Measurements from ENCODE around the gene TNS3.

TNS3 gene

DNA sequence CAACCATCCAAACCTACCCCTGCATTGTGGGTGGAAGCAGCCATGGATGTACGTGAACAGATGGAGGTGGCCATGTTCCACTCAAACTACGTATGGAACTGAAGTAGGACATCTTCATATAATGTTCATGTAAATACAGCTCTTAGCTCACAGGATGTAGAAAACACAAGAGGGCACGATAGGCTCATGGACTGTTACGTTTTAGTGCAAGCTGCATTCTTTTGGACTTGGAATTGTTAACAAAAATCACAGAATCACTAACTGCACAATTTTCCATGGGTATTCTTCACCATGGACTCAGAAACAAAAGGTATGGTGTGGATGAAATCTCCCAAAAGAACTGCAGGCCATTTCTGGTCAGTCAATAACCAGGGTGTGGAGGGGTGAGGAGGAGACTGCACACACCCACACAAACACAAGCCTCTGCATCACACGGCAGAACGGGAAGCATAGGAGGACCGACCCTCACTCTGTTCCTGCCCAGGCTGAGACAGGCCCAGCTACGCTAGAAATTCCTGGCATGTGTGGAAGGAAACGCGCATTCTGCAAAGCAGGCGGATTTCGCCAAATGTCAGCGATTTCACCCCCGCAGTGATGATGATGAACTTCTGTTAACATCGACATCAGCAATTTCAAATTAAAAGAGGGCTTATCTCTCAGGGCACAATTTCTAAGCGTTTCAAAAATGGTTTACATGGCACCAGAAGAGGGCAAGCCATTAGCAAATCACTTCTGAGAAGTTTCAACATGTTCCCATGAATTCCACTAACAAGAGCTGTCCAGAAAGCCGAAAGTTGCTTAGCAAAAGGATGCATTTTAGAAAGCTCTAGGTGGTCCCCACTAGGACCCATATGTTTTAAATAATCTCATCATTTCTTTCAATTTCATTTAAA, 149.0 kb downstream of the TNS3 start:
- Histone ChIP-seq H3K4me3 (ENCODE audit: low read depth, low read length) (no peak overlapping the region), H3K79me2 (ENCODE audit: control insufficient read depth, insufficient read depth, low read length, unreplicated experiment) (no peaks in the 10 kb centered on the region), H3K4me1 (ENCODE audit: control insufficient read depth, insufficient read depth, low read length, unreplicated experiment) (no peaks in the 10 kb centered on the region), H3K27me3 (ENCODE audit: insufficient read depth, low read length) (no peaks in the 10 kb centered on the region), H3K36me3 (ENCODE audit: insufficient read depth, low read length) (peaks cover 10% of the 10 kb centered on the region), H2AFZ (ENCODE audit: low read length, unreplicated experiment) (no peak overlapping the region), H3K27ac (ENCODE audit: low read depth, low read length) (no peak overlapping the region)

DNA sequence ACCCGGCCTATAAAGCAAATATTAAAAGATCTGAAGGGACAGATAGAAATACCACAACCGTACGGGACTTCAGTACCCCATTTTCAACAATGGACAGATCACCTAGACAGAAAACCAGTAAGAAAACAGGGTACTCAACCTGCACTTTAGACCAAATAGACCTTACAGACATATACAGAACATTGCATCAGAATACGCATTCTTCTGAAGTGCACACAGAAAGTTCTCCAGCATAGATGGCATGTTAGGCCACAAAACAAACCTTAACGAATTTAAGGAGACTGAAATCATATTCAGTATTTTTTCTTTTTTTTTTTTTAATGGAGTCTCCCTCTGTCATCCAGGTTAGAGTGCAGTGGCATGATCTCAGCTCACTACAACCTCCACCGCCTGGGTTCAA, 151.5 kb downstream of the TNS3 start:
- peaks cover 11% of the 10 kb centered on the region for H3K36me3 ChIP-seq (ENCODE audit: insufficient read depth, low read length)
- no peak overlapping the region for H2AFZ ChIP-seq (ENCODE audit: low read length, unreplicated experiment)
- no peak overlapping the region for H3K4me3 ChIP-seq (ENCODE audit: low read depth, low read length)
- no peaks in the 10 kb centered on the region for H3K27me3 ChIP-seq (ENCODE audit: insufficient read depth, low read length)
- H3K79me2 ChIP-seq (ENCODE audit: control insufficient read depth, insufficient read depth, low read length, unreplicated experiment), result no peaks in the 10 kb centered on the region
- no peak overlapping the region for H3K27ac ChIP-seq (ENCODE audit: low read depth, low read length)
- H3K4me1 ChIP-seq (ENCODE audit: control insufficient read depth, insufficient read depth, low read length, unreplicated experiment), result no peaks in the 10 kb centered on the region

DNA sequence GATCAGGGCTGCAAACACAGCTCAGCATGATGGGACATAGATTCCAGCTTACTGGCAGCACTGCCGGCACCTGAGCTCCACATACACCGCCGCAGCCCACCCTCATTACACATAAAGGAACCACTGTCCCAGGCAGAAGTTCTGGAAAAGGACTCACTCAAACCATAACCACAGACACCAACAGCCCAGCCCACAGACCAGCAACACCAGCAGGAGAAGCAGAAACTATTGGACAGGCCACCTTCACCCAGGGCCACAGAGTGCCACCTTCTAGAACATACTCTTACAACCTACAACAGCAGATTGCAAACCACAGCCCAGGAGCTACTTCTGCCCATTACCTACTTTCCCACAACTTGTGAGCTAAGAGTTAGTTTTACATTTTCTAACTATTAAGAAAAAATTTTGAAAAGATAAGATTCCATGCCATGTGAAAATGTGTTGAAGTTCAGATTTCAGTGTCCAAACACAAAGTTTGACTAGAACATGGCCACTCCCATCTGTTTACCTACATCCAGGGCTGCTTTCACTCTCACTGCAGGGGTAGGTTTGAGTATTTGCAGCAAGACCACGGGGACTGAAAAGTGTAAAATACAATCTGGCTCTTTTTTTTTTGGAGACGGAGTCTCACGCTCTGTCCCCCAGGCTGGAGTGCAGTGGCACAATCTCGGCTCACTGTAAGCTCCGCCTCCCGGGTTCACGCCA, 153.0 kb downstream of the TNS3 start:
- H3K36me3 ChIP-seq (ENCODE audit: insufficient read depth, low read length), result peaks cover 11% of the 10 kb centered on the region
- H3K27ac ChIP-seq (ENCODE audit: low read depth, low read length), result no peak overlapping the region
- no peak overlapping the region for H3K4me3 ChIP-seq (ENCODE audit: low read depth, low read length)
- H3K79me2 ChIP-seq (ENCODE audit: control insufficient read depth, insufficient read depth, low read length, unreplicated experiment), result no peaks in the 10 kb centered on the region
- no peaks in the 10 kb centered on the region for H3K4me1 ChIP-seq (ENCODE audit: control insufficient read depth, insufficient read depth, low read length, unreplicated experiment)
- no peak overlapping the region for H2AFZ ChIP-seq (ENCODE audit: low read length, unreplicated experiment)
- H3K27me3 ChIP-seq (ENCODE audit: insufficient read depth, low read length), result no peaks in the 10 kb centered on the region

DNA sequence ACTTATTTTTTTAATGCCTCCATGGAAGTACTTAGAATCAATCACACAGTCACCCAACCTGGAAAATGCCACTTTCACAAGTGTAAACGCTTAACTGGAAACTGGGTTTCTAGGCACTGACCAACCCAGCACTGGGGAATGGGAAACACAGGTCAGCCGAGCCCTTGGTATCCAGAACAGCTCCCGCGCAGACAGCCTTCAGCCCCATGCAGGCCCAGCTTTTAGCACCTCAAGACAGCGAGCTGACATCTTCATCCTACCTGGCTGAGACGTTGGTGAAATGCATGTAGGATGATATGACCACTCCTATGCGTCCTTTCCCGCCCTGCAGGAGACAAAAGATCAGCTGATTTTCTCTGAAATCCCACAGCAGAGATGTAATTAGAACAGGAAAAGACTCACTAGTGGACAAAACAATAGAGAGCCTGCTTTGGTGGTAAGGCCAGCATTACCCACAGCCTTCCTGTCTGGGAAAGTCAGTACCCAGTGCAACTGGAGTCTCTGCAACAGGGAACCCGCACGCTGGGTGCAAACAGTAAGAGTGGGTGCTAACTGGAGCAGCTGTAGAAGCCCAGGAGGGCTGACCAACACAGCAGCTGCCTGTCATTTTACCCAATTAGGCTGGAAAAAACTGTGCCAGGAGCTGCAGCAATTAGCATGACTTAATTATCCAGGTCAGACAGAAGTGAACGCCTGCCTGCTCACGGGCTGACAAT, 153.7 kb downstream of the TNS3 start:
- H3K27ac ChIP-seq (ENCODE audit: low read depth, low read length), result no peak overlapping the region
- no peak overlapping the region for H2AFZ ChIP-seq (ENCODE audit: low read length, unreplicated experiment)
- peaks cover 18% of the 10 kb centered on the region for H3K36me3 ChIP-seq (ENCODE audit: insufficient read depth, low read length)

DNA sequence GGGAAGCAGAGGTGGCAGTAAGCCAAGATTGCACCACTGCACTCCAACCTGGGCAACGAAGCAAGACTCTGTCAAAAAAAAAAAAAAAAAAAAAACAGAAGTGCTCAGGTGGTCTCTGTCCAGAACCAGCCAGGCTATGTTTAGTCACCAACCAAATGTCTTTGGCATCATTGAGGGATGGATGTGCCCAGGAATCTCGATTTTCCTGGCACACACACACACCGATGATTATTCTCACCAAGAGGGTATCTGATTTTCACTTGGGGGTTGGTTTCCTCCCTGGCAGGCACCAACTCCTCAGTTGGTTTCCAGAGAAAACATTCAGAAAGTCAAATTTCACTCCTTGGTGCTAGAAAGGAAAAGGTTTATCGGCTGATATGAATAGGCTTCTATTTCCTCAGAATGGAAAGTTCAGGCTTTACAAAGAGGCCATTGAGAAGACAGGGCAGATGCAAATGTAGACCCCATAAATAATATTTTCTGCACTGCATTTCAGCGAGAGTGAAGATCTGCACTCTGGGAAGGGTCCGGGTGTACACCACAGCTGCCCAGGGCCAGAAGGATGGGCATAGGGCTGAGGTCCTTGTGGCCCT, 154.8 kb downstream of the TNS3 start:
- H3K4me1 ChIP-seq (ENCODE audit: control insufficient read depth, insufficient read depth, low read length, unreplicated experiment), result peaks cover 10% of the 10 kb centered on the region
- H3K36me3 ChIP-seq (ENCODE audit: insufficient read depth, low read length), result peaks cover 25% of the 10 kb centered on the region
- H3K4me3 ChIP-seq (ENCODE audit: low read depth, low read length), result no peak overlapping the region
- H3K27me3 ChIP-seq (ENCODE audit: insufficient read depth, low read length), result no peaks in the 10 kb centered on the region
- no peak overlapping the region for H2AFZ ChIP-seq (ENCODE audit: low read length, unreplicated experiment)
- H3K27ac ChIP-seq (ENCODE audit: low read depth, low read length), result no peak overlapping the region
- H3K79me2 ChIP-seq (ENCODE audit: control insufficient read depth, insufficient read depth, low read length, unreplicated experiment), result no peaks in the 10 kb centered on the region

More for the DNA sequence above, 153.7 kb downstream of the TNS3 start:
- H3K27me3 ChIP-seq (ENCODE audit: insufficient read depth, low read length), result no peaks in the 10 kb centered on the region
- no peak overlapping the region for H3K4me3 ChIP-seq (ENCODE audit: low read depth, low read length)
- peaks cover 6% of the 10 kb centered on the region for H3K4me1 ChIP-seq (ENCODE audit: control insufficient read depth, insufficient read depth, low read length, unreplicated experiment)
- no peaks in the 10 kb centered on the region for H3K79me2 ChIP-seq (ENCODE audit: control insufficient read depth, insufficient read depth, low read length, unreplicated experiment)

DNA sequence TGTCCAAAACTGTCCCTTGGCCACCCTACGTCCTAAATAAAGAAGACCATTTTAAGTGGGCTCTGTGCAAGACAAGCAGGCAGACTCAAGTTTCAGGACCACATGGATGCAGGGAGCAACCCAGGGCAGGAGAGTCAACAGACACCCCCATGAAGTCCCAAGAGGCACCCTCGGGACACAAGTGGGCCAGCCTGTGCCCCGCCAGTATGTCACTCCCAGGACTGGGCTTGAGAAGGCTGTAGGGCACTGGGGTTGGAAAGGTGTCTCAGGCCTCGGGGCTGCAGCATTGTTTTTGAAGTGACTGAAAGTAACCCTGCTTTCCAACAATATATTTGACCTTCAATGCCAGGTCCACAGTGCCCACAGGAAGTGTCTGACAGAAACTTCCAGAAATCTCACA, 157.4 kb downstream of the TNS3 start:
- Histone ChIP-seq H3K4me3 (ENCODE audit: low read depth, low read length) (no peak overlapping the region), H3K4me1 (ENCODE audit: control insufficient read depth, insufficient read depth, low read length, unreplicated experiment) (peaks cover 10% of the 10 kb centered on the region), H3K36me3 (ENCODE audit: insufficient read depth, low read length) (peaks cover 31% of the 10 kb centered on the region), H2AFZ (ENCODE audit: low read length, unreplicated experiment) (no peak overlapping the region), H3K27ac (ENCODE audit: low read depth, low read length) (no peak overlapping the region), H3K27me3 (ENCODE audit: insufficient read depth, low read length) (no peaks in the 10 kb centered on the region), H3K79me2 (ENCODE audit: control insufficient read depth, insufficient read depth, low read length, unreplicated experiment) (no peaks in the 10 kb centered on the region)

DNA sequence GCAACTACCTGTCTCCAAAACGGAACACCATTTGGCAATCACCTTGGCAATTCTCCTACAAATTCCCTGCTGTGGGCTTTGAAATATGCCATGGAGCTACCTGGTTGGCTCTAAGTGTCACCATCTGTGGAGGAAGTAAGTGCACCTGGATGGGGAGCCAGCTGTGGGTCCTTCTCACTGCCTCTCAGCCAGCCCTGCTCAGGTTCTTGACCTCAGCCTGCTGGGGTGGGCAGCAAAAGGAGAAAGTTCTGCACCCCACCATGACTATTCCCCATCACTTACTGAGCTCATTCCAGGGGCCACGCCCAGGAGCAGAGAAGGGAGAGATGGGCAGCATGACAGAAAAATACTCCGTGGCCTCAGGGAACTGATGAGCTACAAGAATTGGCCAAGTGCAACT, 158.7 kb downstream of the TNS3 start:
- H3K27ac ChIP-seq (ENCODE audit: low read depth, low read length), result no peak overlapping the region
- no peaks in the 10 kb centered on the region for H3K79me2 ChIP-seq (ENCODE audit: control insufficient read depth, insufficient read depth, low read length, unreplicated experiment)
- H3K36me3 ChIP-seq (ENCODE audit: insufficient read depth, low read length), result peaks cover 35% of the 10 kb centered on the region
- no peaks in the 10 kb centered on the region for H3K27me3 ChIP-seq (ENCODE audit: insufficient read depth, low read length)
- no peak overlapping the region for H2AFZ ChIP-seq (ENCODE audit: low read length, unreplicated experiment)
- H3K4me1 ChIP-seq (ENCODE audit: control insufficient read depth, insufficient read depth, low read length, unreplicated experiment), result peaks cover 15% of the 10 kb centered on the region
- no peak overlapping the region for H3K4me3 ChIP-seq (ENCODE audit: low read depth, low read length)

DNA sequence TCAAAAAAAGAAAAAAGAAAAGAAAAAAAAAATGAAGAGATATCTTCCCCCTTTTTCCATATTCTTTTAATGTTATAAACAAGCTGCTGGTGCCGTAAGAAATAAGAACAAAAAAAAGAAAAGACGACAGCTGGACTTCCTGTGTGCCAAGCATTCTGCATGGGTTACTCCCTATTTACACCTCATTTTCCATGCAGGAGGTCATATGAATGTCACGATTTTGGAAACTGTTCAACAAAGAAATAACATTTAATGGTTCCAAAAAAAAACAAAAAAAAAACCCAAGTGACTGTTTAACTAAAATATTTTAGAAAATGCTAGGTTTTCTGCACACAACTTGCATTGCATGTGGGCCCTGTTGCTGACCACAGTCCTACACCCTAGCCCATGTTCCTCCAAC, 159.3 kb downstream of the TNS3 start:
- Histone ChIP-seq H3K36me3 (ENCODE audit: insufficient read depth, low read length) (peaks cover 35% of the 10 kb centered on the region), H3K27me3 (ENCODE audit: insufficient read depth, low read length) (no peaks in the 10 kb centered on the region), H3K79me2 (ENCODE audit: control insufficient read depth, insufficient read depth, low read length, unreplicated experiment) (no peaks in the 10 kb centered on the region), H3K4me1 (ENCODE audit: control insufficient read depth, insufficient read depth, low read length, unreplicated experiment) (peaks cover 15% of the 10 kb centered on the region), H3K27ac (ENCODE audit: low read depth, low read length) (no peak overlapping the region), H2AFZ (ENCODE audit: low read length, unreplicated experiment) (no peak overlapping the region), H3K4me3 (ENCODE audit: low read depth, low read length) (no peak overlapping the region)

DNA sequence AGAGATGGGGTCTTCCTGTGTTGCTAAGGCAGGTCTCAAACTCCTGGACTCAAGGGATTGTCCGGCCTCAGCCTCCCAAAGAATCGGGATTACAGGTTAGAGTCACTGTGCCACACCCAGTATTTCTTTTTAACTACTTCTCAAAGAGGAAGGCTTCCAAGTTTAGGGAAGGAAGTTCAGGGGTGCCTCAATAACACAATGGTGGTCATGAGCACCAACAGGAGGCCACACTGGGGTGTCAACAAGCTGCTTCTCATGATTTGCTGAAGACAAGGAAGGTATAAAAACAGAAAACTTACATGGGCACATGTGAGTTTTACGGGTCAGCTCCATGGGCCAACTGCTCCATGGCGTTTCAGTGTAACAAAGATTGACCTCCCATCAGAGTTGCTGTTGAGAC, 160.5 kb downstream of the TNS3 start:
- no peaks in the 10 kb centered on the region for H3K79me2 ChIP-seq (ENCODE audit: control insufficient read depth, insufficient read depth, low read length, unreplicated experiment)
- no peak overlapping the region for H3K4me3 ChIP-seq (ENCODE audit: low read depth, low read length)
- H3K27me3 ChIP-seq (ENCODE audit: insufficient read depth, low read length), result no peaks in the 10 kb centered on the region
- peaks cover 15% of the 10 kb centered on the region for H3K4me1 ChIP-seq (ENCODE audit: control insufficient read depth, insufficient read depth, low read length, unreplicated experiment)
- no peak overlapping the region for H3K27ac ChIP-seq (ENCODE audit: low read depth, low read length)
- peaks cover 42% of the 10 kb centered on the region for H3K36me3 ChIP-seq (ENCODE audit: insufficient read depth, low read length)
- H2AFZ ChIP-seq (ENCODE audit: low read length, unreplicated experiment), result no peak overlapping the region

DNA sequence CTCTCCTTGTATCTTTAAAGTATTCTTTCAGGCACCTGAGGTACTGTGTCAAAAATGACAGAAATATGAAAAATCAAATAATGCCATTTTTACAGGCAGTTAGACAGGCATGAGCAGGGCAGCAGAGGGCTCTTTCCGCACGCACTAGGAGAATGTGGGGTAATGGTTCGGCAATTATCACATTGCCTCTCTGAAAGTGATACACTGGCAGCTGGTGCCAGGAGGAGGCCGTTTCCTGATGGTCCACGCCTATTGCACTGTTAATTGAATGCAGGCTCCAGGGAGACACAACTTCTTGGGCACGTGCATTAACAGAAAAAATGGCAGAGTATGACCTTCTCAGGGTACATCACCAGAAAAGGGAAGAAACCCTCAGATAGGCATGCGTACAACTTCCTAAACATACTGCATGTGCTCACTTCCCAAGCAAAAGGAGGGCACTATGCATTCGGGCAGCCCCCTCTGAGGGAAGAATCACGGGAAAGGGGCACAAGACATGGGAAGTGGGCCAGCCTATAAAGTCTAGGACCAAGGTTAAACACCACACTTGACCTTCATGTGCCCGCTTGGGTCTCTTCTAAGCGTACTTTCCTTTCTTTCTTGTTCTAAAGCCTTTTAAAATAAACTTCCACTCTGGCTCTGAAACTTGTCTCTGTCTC, 161.7 kb downstream of the TNS3 start:
- Histone ChIP-seq H2AFZ (ENCODE audit: low read length, unreplicated experiment) (no peak overlapping the region), H3K27me3 (ENCODE audit: insufficient read depth, low read length) (no peaks in the 10 kb centered on the region), H3K36me3 (ENCODE audit: insufficient read depth, low read length) (peaks cover 40% of the 10 kb centered on the region), H3K79me2 (ENCODE audit: control insufficient read depth, insufficient read depth, low read length, unreplicated experiment) (no peaks in the 10 kb centered on the region), H3K27ac (ENCODE audit: low read depth, low read length) (no peak overlapping the region), H3K4me1 (ENCODE audit: control insufficient read depth, insufficient read depth, low read length, unreplicated experiment) (peaks cover 15% of the 10 kb centered on the region), H3K4me3 (ENCODE audit: low read depth, low read length) (no peak overlapping the region)
